NCI-H1436 treated with DMSO at 0.1 percent for 48 hours (cell line): Measurements from ENCODE around the gene ECT2.
"Not testable (repeated sequence)": the region's sequence is repeated elsewhere in the genome, so short reads cannot be mapped to it uniquely, and the experiment has no call there.

ENCODE experiments used
- DNase-seq: peaks from one replicate; lab custom pipeline; 2025; lab: John Stamatoyannopoulos, UW

Gene ECT2

DNA sequence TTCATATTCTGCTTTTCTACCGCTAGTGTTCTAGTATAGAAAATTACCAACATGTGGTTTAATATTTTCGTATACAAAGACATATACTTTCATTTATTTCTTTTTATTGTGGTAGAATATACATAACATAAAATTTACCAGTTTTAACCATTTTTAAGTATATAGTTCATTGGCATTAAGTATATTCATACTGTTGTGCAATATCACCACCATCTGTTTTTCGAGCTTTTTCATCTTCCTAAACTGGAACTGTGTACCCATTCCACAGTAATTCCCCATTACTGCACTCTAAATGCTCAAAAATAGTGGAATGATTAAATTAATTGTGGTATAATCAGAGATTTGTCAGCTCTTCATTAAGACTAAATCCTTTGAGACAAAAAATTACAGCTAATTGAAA lies 62.9 kb downstream of the ECT2 start:
- DNase-seq = no peak

DNA sequence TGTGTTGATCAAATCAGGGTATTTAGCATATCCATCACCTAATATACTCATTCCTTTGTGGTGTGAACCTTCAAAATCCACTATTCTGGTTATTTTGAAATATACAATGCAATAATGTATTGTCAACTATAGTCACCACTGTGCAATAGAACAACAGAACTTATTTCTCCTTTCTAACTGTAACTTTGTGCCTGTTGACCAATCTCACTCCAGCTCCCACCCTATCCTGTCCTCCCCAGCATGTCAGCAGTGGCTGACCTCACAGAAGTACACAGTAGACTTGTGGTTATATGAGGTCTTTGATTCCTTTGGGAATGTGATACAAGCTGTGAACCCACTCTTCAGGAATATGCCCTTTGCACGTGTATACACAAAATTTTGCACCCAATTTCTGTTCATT lies 64.2 kb downstream of the ECT2 start:
- DNase-seq = no peak

DNA sequence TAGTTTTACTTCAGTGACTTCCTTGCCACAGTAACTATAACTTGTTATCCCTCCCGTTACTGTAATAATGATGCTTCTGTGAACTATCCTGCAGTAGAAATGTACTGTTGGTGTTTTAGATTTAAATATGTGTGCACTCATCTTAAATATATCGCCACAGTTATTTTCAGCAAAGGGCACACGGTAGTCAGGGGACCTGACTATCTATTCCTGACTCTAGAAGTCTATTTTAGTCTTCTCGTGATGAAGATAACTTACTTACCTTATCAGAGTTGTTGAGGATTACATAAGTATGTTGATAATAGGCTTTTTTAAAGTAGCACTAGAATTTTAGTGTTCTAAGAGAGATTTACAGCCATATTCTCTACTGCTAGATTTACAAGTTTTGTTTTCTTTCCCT lies 65.3 kb downstream of the ECT2 start:
- no peak for DNase-seq

DNA sequence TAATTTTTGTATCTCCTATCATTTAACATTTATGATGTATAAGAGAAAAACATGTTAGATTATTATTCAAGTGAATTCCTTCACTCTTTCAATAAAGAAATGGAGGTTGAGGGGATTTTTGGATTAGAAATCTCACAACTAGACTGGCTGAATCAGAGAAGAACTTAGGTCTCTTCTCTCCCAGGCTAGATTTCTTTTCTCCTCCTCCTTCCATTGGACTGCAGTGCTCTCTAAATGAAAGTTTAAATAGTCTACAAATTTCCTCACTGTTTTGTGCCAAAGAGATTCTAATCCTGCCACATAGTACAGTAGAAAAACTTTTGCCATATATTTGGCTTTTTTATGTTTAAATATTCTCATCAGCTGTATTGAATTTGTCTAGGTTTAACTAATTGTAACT lies 65.8 kb downstream of the ECT2 start:
- no peak for DNase-seq

DNA sequence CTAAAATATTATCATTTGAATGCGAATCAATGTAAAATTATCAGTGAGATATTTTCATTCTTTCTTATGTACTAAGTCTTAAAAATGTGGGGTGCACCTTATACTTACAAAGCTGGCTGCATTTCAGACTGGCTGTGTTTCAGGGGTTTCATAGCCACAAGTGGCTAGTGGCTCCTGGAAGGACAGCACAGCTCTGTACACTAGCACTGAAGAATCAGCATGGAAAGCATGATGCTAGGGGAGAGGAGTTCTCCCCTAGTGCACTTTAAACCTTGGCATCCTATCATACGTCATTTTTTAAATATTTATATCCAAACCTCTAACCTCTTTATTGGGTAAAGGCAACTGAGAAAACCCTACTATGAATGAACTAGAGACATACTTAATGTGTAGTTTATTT lies 66.4 kb downstream of the ECT2 start:
- no peak for DNase-seq

DNA sequence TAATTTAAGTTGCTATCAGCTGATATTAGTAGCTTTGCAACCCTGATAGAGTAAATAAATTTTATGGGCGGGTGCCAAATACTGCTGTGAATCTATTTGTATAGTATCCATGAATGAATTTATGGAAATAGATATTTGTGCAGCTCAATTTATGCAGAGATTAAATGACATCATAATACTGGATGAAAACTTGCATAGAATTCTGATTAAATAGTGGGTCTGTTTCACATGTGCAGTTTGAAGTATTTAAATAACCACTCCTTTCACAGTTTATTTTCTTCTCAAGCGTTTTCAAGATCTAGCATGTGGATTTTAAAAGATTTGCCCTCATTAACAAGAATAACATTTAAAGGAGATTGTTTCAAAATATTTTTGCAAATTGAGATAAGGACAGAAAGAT lies 70.0 kb downstream of the ECT2 start:
- DNase-seq = no peak

DNA sequence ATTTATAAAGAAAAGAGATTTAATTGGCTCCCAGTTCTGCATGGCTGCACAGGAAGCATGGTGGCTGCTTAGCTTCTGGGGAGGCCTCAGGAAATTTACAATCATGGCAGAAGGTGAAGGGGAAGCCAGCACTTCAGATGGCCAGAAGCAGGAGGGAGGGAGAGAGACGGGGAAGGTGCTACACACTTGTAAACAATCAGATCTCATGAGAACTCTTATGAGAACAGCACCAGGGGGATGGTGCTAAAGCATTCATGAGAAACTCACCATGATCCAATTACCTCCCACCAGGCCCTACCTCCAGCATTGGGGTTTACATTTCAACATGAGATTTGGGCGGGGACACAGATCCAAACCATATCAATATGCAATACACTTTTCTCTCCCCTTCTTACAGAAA lies 73.7 kb downstream of the ECT2 start:
- no peak for DNase-seq

DNA sequence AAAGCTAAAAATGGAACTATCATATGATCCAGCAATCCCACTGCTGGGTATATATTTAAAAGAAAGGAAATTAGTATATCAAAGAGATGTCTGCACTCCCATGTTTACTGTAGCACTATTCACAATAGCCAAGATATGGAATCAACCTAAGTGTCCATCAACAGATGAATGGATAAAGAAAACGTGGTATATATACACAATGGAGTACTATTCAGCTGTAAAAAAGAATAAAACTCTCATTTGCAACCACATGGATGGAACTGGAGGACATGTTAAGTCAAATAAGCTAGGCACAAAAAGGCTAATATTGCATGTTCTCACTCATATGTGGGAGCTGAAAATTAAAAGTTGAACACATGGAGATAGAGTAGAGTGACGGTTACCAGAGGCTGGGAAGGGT lies 76.7 kb downstream of the ECT2 start:
- DNase-seq = not testable (repeated sequence)

DNA sequence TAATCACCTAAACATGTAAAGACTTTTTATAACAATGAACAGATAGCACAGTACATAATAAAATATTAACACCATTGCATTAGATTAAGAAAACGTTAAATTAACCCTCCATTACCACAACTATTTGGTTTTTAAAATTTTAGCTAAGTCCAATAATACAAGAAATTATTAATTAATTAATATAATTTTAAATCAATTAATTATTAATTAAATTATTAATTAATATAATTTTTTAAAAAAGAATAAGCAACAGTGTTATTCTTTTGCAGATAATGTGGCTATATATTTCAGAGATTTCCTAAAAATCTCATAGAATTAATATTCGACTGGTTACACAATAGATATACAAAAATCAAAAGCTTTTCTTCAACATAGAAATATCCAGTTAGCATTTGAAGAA lies 82.5 kb downstream of the ECT2 start:
- DNase-seq = no peak

DNA sequence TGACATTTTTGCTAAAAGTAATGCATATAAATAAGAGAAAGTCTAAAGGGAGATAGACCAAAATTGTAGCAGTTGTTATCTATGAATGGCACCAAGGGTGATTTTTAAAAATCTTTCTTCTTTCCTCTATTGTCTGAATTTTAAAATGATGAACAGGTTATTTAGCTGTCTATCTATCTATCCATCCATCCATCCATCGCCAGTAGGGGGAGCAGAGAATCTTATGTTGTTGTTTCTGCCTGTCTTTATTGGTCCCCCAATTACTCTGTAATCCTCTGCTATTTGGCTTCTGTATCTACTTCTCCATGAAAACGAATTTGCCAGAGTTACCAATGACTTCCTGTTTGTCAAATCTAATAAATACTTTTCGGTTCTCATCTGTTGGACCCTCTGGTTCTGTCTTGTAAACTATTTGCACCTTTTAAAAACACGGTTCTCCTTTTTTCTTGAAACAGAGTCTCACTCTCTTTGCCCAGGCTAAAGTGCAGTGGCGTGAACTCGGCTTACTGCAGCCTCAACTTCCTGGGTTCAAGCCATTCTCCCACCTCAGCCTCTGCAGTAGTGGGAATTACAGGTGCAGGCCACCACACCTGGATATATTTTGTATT lies 86.0 kb downstream of the ECT2 start:
- DNase-seq = no peak

DNA sequence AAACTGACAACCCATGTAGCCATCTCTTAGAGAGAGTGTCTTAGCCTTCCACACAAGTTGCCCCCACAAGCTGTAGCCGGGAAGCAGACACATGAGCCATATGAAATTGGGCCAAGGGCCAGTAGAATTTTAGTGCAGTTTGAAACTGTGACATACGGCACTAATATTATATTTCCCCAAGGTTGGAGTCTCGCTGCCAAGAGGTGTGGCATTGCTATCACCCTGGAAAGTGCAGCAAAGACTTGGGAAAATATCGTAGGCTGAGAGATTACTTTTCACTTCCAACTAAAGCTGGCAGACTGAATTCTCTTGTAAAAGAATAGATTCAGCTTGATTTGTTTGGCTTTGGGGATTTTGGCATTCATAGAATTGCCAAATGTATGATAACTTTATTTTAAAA lies 89.2 kb downstream of the ECT2 start:
- no peak for DNase-seq

DNA sequence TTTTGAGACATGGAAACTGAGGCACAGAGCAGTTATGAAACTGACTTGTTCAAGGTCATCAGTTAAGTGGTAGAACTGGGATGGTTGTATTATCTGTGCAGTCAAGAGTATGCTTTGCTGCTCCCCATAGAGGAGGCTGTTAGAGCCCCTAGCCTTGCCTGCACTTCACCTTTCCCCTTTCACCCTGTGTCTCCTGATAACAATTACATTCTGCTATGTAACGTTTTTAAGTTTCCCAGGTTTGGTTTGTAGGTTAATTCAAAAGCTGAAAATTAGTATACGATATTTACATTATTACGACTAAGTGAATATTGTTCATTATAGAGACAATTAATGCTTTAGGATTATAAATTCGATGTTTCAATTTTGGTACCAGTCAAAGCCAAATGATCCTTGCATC lies 89.9 kb downstream of the ECT2 start:
- DNase-seq = no peak

DNA sequence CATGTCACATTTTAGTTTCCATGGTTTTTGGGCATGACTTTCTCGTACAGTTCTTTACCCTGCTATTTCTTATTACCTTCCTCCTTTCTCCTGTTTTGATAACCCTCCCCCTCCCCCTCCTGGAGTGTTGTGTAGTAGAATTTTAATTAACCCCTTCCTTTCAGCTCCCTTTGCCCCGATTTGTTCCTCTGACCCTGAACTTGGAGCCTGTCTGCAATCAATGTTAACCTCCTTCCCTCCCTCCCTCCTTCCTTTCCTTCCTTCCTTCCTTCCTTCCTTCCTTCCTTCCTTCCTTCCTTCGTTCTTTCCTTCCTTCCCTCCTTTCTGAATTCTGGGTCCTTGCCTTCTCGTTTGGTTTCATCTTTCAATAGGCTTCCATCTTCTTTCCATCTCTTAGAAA lies 90.4 kb downstream of the ECT2 start:
- no peak for DNase-seq

DNA sequence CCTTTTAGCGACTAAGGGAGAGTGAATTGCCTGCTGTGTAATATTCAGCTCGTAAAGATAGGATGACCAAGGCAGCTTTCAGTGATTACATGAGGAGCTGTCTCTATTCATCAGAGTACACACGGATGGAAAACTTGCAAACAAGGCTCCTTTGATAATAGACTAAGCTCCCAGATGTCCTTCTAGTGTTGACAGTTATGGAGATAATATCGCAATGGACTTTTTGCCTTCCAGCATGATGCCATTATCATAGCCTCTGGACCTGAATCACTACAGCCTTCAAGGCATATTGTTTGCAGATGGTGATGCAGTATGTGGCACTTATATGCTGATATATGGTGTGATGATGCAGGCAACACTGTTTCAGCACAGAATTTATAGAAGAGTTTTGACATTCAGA lies 93.9 kb downstream of the ECT2 start:
- DNase-seq = no peak

DNA sequence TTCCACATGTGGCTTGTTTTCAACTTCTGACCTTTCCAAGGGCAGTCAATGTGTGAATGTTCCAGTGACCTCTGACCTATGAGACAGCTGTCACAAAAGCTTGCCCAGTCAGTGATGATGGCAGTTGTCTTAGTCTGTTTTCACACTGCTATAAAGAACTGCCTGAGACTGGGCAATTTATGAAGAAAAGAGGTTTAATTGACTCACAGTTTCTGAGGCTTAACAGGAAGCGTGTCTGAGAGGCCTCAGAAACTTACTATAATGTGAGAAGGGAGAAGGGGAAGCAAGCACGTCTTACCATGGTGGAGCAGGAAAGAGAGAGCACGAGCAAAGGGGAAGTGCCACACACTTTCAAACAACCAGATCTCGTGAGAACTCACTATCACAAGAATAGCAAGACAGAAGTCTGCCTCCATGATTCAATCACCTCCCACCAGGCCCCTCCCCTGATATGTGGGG lies 95.6 kb downstream of the ECT2 start:
- DNase-seq = no peak

DNA sequence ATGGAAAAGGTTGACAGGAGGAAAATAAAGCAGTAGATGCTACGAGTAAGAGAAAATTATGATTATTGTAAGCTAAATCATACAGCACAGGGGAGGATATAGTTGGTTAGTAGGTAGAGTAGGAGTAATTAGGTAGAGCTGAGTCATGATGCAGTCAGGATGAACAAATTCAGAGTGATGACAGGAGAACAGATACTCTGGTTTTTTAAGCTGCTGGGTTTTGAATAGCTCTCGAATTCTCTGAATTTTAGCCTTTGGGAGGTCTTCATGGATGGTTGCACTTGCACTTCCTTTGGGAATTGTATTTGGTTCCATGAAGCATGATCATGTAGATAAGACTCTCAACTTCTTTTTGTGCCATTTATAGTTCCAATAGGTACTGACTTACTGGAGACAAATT lies 96.2 kb downstream of the ECT2 start:
- no peak for DNase-seq

DNA sequence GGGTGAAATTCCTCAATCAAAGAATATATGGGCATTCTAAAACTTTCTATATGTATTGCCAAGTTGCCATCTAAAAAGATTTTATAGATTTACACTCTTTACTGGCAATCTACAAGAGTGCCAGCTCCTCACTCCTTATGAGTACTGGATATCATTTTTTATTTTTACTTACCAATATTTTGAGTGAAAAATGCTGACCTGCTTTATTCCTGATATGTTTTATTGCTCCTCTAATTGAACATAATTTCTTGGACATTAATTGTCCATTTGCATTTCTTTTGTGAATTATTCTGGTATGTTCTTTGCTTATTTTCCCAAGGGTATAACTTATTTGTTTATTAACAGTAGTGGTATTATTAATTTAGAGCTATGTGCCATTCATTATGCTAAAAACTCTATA lies 96.8 kb downstream of the ECT2 start:
- DNase-seq = no peak

DNA sequence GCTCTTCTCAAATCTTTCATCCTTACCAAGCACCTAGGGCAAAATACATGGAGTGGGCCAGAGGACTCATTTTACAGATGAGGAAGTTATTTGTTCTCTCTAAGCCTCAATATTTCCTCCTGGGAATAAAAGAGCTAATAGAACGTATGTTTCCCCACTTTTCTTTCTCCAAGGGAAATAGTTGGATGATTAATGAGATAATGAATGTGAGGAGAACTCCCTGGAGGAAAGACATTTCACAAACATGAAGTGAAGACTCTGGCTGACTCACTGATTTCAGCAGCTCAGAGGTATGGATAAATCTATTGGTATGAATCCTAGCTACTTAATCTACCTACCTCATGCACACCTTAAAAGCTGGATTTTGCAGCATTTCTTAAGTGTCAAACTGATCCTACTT lies 98.4 kb downstream of the ECT2 start:
- DNase-seq = no peak

DNA sequence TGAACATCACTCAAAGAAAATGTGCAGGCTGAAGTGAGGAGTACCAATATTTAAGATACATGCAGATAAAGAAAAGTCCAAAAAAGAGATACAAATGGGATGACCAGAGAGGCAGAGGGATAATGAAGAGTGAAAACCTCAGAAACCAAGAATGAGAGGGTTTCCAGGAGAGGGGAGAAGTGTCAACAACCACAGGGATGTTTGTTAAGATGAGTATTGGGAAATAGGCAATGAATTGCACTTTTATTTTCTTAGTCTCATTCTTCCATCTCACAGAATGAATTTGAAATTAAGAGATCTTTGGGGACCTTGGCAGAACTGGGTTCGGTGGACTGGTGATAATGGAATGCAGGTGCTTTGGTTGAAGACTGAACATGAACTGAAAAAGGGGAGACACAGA lies 102.5 kb downstream of the ECT2 start:
- DNase-seq = no peak

DNA sequence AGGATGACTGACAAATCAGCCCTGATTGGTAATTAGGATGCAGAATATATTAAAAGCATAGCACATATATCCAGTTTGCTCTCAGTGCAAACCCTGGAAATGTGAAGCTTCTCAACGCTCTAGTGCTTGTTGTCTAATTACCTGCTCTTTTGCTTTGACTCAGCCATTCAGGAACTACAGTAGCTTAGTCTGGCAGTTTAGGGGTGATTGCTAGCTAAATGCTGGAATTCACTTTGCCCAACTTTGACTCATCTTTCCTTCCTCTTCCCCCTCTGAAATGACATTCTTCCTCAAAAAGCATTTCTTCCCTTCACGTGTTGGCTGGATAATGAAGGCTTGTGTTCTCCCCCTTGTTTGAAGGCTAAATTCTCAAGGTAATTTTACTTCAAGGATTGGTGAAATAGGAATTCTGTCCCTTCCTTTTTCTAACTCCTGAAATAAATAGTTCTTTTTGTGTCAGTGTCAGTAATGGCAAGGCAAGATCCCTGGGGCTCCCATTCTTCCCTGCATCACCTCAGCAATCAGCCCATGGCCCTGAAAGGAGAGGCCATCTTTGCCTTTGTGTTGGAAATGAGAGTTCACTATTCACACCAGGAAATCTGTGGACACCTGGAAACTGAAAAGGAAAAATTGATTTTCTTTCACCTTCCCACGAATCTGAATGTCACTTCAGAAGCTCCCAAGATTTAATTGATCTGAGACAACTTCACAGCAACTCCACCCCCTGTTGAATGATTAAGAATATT lies 103.6 kb downstream of the ECT2 start:
- no peak for DNase-seq

DNA sequence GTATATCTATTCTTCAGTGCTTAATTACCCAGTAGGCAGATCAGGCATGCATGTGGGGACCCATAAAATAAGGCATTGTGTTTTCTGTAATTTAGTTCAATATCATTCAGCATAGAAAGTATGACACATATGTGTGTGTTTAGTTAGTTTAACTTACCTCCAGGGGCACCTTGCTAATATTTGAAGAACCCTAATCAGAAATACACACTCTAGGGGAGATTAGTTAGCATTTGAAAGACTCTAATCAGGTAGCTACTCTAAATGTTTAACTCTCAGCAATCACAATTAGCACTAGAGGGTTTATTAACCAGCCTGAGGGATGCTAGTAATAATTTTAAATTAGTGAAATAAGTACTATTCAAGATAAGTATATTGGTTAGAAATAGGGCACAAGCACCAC lies 104.5 kb downstream of the ECT2 start:
- no peak for DNase-seq

DNA sequence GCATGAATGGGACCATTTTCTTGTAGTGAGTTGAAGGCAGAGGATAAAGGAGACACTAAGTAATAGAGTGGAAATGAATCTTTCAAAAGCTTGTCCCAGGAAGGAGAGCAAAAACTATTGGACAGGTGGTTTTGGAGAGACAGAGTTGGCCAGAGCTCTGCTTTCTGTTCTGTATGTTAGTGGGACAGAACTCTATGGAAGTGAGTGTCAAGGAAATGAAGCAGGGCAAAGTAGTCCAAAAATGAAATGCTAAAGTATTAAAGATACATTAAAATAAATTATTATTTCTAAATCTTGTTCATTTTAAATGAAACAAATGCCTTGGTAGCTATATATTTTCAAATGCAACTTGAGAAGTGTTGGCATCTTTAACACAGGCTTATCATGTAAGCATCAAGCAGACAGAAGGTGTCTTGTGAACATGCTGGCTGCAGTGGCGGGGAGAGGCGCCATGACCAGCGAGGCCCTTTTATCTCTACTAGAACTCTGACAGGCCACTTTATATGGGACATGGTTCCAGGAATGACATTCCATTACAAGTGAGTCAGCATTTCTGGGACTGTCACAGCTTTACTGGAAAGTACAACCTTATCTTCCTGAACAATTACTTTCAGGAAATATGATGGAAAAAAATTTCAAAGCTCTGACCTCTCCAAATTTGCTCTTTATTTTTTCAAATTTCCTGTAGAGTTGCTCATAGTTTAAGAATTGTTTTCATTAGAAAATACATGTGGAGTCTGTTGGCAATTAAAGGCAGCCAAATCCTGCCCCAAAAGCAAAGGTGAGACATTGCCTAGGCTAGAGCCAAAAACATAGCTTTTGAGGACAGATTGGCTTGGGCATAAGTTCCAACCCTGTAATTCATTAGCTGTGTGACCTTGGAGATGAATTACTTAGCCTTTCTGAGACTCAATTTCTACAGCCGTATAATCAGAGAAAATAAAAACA lies 106.5 kb downstream of the ECT2 start:
- DNase-seq = no peak

DNA sequence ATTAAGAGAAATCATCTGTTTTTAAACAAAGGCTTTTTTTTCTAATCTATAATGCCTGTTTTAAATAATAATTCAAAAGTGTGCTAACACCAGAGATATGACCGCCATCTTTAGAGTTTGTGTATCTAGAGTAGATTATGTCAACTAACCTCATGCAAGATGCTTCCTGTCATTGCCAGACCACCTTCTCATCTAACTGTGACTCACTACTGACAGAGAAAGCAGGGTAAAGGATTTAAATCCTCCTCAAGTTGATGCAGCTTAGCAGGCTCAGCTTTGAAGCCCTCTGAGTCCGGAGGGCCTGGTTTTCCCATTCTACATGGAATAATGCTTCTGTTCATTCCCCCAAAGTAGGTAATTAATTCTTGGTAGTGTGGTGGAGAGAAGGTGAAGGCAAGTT lies 108.5 kb downstream of the ECT2 start:
- DNase-seq = no peak
